NCI-H2171 (cell line): Measurements from ENCODE around the gene AMN.

Experiments
- DNase-seq: peaks from one replicate; lab custom pipeline; 2025; lab: John Stamatoyannopoulos, UW

AMN gene

DNA sequence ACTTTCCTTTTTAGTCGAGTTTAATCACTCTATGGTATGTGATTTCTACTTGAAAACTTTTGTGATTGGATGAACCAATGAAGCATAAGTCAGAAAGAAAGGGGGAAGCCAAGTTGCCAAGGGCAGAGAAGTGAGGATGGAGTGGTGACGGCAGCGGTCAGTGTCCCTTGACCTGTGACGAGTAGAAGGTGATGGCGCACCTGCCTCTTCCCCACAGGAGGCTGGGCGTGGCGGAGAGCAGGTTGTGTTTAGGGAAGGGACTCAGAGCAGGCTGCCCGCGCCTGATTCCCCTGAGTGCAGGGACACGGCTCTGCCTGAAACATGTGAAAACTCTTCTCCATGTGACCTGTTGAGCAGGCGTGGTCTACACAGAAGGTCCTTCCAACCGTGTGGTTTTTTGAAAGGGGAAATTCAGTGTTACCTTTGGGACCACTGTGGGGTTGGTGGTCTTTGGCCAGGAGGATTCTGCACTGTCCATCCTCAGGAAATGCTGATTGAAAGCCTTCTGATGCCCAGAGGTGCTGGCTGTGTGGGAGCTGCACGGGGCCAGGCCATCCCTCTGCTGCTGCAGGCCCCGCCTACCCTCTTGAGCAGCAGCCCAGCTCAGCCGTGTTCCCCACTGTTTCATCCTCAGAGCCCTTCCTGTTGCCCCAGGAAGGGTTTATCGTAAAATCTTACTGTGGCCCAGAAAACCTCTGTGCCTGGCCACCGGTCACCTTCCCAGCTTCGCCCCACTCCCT, 23.5 kb upstream of the AMN start:
- no peak for DNase-seq

DNA sequence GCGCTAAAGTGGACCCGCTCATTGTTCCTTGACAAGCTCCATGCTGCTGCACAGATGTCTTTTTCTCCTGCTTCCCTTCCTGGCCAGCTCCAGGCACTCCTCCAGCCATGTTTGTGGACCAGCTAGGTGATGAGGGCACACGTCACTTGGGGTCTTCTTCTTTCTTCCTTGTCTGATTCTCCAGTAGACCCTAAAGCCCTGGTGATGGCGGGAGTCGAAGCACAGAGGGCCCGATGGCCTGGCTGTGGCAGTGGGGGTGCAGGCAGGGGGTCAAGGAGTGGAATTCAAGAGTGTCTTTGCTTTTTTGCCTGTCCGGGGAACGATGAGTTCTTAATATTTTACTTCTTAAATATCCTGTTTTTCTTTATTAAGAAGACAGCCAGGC, 23.0 kb upstream of the AMN start:
- DNase-seq: no peak

DNA sequence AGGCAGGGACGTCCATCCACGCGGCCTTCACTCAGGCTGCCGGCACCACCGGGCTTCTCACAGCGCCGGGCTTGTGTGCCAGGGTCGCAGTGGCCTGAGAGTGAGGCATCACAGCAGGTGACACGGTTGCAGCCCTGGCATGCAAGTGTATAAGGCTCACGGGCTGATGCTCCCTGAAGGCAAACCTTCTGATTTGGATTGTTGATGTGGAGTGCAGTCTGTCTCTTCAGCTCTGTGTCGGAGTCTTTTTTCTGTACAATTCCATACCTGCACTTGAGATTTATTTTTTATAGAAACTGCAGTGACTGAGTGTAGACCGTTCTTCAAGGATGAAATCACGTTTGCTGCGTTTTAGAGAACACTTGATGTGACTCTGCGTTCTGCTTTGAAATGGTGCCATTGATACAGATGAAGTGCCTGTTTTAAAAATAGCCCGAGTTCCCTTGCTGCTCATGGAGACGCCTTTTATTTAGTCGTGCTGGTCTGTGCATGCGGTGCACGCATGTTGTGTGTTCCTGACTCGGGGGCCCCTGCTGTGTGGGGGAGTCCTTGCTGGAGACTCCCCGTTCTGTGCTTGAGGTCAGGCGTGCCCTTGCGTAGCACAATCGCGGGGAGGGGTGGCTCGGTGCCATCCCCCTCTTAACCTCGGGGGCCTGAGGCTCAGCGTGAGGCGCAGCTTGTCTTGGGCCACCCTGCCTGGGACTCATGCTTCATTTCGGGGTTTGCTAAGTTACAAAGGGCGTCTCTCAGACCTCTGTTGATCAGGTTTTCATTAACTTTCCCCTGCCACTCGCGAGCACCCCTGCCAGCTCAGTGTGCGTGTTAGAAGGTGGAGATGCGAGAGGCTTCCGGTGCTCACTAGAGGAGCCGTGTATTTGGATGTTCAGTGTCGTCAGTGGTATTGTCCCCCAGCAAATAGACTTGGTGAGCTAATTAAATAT, 21.6 kb upstream of the AMN start:
- no peak for DNase-seq

DNA sequence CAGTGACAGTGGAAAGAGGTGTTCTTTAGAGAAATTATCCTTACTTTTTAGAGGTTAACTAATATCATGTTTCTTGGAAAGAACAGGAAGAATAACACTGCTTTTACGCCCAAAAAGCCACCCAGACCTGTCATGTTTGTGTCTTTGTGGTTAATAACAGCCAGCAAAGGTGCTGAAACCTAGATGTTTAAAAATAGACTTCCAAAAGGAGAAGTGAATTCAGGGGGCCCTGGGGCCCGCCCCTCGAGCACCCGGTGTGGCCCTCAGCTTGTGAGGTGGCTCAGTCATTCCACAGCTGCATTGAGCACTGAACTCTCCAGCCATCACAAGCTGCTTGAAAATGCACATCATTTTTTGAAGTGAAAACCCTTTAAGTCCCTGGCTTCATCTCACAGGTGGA, 20.8 kb upstream of the AMN start:
- no peak for DNase-seq

DNA sequence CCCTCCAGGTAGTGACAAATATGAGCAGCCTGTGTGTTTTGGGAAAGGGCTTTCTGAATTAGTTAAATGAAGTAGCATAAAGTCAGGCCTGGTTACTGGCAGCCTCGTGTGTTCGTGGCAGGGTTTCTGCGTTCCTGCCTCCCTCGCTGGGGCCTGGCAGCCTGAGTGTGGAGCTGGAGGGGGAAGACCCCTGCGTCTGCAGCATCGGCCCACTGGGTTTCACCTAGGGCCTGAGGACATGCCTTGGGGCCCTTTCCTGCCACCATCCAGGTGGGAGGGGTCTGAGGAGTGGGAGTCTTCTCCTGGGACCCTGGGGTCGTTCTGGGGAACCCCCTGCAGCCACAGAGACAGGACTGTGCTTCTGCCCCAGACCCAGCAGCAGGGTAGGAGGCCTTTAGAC, 20.4 kb upstream of the AMN start:
- DNase-seq: no peak

DNA sequence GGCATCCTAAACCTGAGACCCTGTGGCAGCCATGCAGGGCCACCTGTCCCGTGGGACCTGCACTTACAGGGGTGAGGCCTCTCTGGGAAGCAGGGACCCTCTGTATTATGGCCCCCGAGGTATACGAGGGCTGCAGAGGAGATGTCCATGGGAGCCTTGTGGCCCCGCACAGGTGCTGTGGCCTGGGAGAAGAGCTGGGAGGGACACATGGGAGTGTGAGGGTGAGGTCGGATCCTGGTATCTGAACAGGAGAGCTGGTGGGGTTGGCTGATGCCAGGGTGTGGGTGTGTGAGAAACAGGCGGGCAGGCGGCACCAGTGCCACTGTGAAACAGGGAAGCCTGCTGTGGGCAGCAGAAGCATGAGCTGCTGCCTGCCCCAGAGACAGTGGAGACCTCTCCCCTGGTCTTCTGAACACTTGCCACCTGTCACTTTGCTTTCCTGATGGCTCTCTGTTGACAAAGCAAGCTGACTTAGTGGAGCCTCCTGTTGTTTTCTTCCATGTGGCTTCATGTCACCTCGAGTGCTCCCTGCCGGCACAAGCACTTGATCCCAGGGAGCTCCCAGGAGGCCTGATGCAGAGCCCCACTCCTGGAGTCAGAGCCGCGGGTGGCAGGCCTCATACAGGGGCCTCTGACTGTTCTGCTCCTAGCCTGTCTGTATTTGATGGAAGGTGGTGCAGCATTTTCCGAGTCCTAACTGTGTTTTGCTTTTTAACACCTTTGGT, 19.8 kb upstream of the AMN start:
- peak; percentile 70 for DNase-seq

DNA sequence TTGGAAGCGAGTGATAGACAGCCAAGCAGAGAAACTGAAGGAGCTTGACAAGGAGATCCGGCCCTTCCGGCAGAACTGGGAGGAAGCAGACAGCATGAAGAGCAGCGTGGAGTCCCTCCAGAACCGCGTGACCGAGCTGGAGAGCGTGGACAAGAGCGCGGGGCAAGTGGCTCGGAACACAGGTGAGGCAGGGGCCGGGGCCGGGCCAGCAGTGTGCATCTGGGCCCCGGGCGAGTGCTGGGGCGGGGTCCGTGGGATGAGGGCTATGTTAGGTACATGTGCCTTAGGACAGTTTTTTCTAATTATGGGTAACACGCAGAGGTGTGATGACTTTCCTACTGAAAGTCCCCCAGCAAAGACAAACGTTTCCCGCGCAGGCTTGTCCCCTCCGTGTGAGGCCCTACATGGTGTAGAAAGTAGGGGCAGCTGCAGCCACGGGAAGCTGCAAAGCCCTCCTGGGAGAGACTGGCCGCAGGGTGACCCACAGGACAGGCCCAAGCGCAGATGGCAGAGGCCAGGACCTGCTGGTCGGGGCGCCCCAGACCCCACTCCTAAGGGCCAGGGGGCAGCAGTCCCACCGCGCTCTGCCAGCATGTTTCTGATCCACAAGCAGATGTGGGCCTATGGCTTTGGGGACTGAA, 19.1 kb upstream of the AMN start:
- DNase-seq: no peak

DNA sequence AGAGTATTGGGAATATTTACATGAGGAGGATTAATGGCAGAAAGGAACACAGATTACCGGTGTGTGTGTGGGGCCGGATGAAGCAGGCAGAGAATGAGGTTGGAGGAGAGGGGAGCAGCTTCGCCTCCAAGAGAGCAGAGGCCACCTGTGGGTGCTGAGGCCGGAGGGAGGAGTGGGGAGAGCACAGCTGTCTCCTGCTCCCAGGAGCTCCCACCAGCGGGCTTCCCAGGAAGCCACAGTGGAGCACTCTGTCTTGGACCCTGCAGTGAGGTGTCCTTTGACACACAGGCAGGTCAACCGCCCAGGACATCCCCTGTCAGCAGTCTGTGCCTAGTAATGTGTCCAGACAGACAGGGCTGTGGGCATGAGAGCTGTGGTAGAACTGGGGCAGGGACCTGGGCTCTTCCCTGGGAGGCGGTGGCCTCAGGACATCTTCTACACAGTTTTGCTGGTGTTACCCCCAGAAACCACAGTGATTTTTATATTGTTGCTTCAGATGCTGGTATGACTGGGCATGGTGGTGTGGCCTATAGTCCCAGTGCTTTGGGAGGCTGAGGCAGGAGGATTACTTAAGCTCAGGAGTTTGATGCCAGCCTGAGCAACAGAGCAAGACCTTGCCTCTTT, 18.5 kb upstream of the AMN start:
- DNase-seq: no peak

DNA sequence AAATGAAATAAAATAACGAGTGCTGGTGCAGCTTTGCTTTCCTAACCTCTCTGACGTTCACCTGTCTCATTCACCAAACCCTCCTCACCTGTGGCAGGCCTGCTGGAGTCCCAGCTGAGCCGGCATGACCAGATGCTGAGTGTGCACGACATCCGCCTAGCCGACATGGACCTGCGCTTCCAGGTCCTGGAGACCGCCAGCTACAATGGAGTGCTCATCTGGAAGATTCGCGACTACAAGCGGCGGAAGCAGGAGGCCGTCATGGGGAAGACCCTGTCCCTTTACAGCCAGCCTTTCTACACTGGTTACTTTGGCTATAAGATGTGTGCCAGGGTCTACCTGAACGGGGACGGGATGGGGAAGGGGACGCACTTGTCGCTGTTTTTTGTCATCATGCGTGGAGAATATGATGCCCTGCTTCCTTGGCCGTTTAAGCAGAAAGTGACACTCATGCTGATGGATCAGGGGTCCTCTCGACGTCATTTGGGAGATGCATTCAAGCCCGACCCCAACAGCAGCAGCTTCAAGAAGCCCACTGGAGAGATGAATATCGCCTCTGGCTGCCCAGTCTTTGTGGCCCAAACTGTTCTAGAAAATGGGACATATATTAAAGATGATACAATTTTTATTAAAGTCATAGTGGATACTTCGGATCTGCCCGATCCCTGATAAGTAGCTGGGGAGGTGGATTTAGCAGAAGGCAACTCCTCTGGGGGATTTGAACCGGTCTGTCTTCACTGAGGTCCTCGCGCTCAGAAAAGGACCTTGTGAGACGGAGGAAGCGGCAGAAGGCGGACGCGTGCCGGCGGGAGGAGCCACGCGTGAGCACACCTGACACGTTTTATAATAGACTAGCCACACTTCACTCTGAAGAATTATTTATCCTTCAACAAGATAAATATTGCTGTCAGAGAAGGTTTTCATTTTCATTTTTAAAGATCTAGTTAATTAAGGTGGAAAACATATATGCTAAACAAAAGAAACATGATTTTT, 17.1 kb upstream of the AMN start:
- no peak for DNase-seq

DNA sequence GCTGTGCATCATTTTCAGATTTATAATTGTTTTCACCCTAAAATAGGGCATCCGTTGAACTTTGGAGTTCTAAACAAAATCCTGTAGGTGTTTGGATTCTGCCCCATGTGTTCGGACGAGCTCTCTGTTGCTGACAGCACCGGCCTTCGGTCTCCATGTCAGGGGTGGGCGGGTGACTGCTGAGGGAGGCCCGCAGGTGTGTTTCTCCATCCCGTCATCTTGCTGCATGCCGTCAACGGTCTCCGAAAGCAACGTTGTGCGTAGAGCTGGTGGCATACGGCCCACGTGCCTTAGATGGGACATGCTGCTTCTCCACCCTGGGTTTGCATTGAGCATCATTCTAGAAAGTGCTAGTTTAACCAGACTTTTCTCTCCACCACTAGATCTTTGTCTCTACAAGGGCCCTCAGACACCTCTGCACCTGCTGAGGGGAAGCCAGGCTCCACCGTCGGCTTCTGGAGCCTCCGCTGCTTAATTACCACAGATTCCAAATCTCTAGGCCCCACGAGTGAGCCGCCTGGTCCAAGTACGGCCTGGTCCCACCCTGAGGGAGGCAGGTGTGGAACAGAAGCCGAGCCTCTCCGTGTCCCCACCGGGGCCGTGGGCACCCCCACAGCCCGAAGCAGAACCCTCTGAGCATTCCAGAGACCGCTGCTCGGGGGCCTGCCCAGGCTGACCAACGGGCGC, 15.7 kb upstream of the AMN start:
- no peak for DNase-seq

DNA sequence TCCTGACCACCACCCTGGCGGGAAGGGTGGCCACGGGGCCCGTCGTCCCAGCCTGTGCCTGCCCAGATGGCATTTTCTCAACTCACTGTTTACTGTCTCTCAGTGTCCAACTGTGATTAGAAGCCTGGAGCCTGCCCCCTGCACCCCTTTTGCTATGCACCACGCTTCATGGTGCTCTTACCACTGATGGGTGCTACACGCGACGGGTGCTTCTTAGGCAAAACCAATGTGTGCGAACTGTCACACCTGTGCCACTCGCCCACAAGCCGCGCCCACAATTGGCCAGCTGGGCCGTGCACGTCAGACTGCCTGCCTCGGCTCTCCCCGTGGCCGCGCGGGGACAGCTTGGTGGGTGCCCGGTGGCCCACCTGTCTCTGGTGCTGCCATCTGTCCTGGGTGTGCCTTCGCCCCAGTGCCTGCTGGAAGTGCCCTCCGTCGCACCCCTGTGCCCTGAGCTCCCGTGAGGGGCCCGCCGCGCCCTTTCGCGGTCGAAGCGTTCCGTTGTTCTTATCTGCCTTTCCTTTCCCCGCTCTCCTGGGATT, 15.1 kb upstream of the AMN start:
- no peak for DNase-seq

DNA sequence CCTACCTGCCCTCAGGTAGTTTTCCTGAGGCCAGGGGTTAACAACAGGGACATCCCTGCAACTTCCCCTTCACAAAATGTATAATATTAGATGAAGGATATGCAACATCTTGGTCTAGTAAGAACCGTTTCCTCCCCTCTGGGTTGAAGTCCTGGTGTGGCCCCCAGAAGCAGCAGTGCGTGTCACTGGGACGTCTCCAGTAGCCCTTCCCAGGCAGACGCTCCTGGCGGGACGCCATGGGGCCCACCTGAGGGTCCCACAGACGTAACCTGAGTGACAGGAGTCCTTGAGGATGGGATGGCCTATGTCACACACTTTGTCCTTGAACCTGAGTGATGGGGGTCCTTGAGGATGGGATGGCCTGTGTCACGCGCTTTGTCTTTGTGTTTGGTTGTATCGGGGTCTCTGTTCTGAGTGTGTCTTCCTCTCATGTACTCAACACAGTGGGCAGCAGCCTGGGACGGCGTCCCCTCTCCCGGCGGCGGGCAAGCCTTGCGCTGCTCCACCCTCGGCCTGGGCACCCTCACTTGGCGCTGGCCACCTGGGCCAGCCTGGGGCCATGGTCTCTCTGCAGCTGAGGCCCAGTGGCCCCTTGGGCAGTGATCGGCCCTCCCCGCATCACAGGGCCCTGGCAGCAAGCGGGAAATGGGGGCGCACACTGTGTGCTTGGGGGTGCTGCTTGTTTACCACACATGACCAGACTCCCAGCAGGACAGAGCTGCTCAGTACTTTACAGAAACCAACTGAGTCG, 14.3 kb upstream of the AMN start:
- DNase-seq: no peak

DNA sequence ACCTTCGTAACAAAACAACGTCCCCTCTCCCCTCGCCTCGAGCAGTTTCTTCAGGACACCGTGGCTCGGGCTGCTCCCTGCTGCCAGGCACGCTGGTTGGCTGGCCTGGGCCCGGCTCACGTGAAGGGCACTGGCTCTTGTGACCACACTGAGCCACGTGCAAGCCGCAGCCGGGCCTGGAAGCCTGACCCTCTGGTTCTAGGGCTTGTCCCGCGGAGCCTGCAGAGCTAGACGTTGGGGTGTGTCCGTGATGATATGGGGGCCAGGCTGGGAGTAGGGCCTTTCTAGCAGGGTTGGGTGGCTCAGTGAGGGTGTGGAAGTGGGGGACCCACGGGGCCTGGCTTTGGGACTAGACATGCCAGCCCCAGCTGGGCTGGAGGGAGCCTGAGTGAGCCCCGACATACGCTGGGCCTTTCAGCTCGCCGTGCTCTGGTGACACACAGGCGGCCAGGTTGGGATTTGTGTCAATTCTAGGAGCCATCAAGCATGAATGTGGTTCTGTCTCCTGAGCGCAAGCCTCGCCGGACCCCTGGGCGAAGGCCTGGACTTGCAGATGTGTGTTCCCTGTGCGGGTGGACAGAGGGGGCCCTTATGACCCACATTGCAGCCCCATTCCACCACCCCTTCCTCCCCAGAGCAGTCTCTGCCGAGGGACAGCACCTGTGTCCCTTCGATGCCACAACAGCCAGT, 13.6 kb upstream of the AMN start:
- no peak for DNase-seq

DNA sequence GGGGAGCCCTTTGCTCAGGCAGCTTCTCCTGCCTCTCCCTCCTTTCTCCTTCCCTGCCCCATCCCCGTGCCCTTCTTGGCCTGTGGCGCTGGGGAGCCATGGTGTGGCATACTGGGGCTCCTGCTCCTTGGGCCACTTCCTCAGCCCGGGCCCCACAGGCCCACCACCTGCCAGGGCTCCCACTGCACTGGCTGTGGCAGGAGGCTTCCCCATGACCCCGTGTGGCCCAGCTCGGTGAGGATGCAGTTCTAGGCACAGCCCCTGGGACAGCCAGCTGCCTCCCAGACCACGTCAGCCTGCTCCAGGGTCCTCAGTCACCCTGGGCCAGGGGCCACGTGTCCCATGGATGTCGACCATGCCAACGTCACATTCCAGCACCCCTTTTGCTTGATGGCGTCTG, 13.0 kb upstream of the AMN start:
- no peak for DNase-seq

DNA sequence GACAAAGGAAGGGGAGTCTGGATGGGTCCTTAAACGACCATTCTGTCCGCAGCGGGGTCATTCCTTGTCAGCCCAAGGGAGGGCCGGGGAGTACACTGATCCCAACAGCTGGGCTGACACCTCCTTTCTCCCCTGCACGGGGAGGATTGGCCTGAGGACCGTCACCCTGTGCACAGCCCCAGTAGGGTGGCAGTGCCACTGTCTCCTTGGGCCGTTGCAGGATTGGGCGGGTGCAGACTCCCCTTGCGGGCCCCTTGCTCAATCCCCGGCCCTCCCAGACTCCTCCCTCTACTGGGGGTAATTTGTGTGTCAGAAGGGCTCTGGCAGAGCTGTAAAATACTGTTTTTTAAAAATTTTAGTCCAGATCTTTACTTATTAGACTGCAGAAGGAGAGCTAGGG, 12.6 kb upstream of the AMN start:
- DNase-seq: no peak

DNA sequence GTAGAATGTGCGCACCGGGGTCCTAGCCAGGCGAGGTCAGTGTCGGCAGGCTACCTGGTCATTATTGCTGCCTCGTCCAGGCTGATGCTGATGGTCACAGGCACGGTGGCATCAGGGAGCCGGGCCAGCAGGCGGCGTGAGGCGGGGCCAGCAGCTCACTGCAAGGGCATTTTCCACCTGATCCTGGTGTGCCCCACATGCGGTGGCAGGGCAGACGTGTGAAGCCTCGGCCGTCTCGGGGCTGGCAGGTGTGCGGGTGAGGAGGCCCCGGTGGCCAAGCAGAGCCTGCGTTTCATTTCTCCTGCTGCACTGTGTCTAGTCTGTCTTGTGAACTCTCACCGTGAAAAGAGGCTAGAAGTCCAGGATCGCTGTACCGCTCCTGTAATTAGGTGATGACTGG, 12.0 kb upstream of the AMN start:
- DNase-seq: no peak

DNA sequence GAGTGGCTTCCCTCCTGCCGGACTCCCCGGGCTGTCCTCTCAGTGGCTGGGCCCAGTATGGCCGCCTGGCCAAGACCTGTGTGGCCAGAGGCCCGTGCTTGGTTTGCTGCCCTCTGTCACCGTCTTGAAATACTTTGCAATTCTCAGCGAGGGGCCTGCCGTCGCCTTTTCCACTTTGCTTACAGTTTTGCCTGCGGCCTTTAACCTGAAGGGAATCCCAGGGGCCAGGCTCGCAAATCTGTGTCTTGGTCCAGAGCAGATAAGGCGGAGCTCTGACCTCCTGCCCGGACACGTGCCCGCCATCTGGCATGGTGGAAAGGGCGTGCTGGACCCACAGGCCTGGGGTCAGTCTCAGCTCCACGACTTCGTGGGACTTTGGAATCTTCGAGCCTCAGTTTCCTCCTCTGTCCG, 10.9 kb upstream of the AMN start:
- no peak for DNase-seq
